Spinal cord (tissue), 10 donors: ENCODE measurements around the gene SCAPER. TPM values are rescaled to one million over a fixed set of nuclear protein-coding genes. Genes with fewer than 3 reads are reported as not detected.
A peak's percentile ranks its signal among the peaks of the same experiment; 100 is the strongest.

Source experiments
- DNase-seq, 6 donors: peaks; one replicate each; pipeline versions ENCODE4 v3.0.0 to v3.0.0-alpha.2; 2013 to 2015; ENCODE audit warnings: low spot score in 6 of 6, low read depth in 4 of 6
- H3K27ac ChIP-seq: one replicate; pipeline ENCODE4 v1.5.1; 2013; ENCODE audit warnings: low read depth, low read length, control low read depth
- H3K27me3 ChIP-seq: one replicate; pipeline ENCODE4 v1.6.1; 2013; ENCODE audit warnings: low read length; ENCODE audit not compliant: control insufficient read depth, insufficient read depth
- H3K36me3 ChIP-seq: one replicate; pipeline ENCODE4 v1.6.1; 2013; ENCODE audit warnings: low read length; ENCODE audit not compliant: control insufficient read depth, insufficient read depth
- H3K4me1 ChIP-seq: one replicate; pipeline ENCODE4 v1.6.1; 2013; ENCODE audit warnings: low read length; ENCODE audit not compliant: control insufficient read depth, insufficient read depth
- H3K4me3 ChIP-seq: one replicate; pipeline ENCODE4 v1.5.1; 2013; ENCODE audit warnings: low read depth, low read length, control low read depth
- H3K9me3 ChIP-seq: one replicate; pipeline ENCODE4 v1.6.1; 2013; ENCODE audit warnings: low read length; ENCODE audit not compliant: control insufficient read depth, insufficient read depth
- WGBS: methylation state at CpG from one replicate; pipeline ENCODE4 v1.1.5; 2013; ENCODE audit warnings: missing lambda C conversion rate; ENCODE audit not compliant: insufficient coverage; 5-methylcytosine and 5-hydroxymethylcytosine counted together
- polyA plus RNA-seq, 2 donors: library from polyadenylated mRNA; unstranded; fragments of 120-200 nt; gene quantifications; one replicate each; pipeline ENCODE4 v1.2.1, GENCODE V29; 2013; ENCODE audit not compliant: insufficient read length in 2 of 2
- total RNA-seq, 2 donors: library from RNA; depleted of rRNA in 1 of 2; stranded (reverse); fragments of 120-200 nt in 1 of 2; fragments of >200 nt in 1 of 2; gene quantifications; one replicate each; pipeline versions ENCODE4 v1.2.3 to v1.2.4, GENCODE V29; 2013 to 2014
- donor health status: healthy.

Gene SCAPER
- total and polyA plus RNA-seq, 4 donors: 33.2 to 70.3 (median 46.9) TPM

DNA sequence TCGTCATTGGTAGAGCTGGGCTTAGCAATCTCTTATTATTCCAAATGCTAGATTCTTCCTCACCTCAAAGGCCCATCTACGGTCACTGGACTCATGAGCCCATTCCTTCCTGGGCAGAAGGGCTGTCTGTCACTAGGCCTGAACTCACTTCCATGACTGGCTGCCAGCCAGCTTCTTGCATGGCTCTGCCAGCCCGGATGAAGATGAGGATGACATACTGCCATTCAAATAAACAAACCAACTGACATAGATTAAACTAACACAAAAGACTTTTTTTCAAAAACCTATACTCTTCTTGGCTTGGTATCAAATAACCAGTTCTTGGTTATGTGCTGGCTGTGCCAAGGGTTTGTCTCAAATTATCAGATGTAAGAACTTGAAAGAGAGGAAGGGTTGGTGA, 544.7 kb downstream of the SCAPER start:
- Histone ChIP-seq H3K27me3 (no peaks in the 10 kb centered on the region), H3K4me3 (no peak overlapping the region), H3K9me3 (no peaks in the 10 kb centered on the region), H3K4me1 (no peaks in the 10 kb centered on the region), H3K36me3 (no peaks in the 10 kb centered on the region), H3K27ac (no peak overlapping the region)
- no peak for DNase-seq
- WGBS: 94% methylated on average over 3 of the region's 3 CpGs

DNA sequence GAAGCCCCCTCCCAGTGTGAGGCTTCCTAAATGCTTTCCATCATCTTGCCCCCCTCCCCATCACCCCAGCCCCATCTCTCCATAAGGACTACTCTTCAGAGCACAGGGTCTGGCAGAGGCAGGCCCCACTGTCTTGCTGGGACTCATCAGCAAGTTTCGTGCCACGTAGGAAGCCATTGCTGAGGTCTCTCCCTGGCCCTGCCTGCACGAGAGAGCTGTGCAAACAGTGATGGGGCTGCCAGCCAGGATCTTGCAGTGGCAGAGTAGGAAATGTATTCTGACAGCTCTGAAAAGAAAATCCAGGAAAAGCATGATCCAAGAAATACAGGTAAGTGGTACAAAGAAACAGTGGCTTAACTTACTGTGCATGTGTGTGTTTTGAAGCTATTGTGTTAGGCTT, 546.0 kb downstream of the SCAPER start:
- Histone ChIP-seq H3K4me1 (no peaks in the 10 kb centered on the region), H3K9me3 (no peaks in the 10 kb centered on the region), H3K4me3 (no peak overlapping the region), H3K27ac (no peak overlapping the region), H3K27me3 (no peaks in the 10 kb centered on the region), H3K36me3 (no peaks in the 10 kb centered on the region)
- WGBS: 84% methylated on average over 3 of the region's 3 CpGs
- DNase-seq: no peak

DNA sequence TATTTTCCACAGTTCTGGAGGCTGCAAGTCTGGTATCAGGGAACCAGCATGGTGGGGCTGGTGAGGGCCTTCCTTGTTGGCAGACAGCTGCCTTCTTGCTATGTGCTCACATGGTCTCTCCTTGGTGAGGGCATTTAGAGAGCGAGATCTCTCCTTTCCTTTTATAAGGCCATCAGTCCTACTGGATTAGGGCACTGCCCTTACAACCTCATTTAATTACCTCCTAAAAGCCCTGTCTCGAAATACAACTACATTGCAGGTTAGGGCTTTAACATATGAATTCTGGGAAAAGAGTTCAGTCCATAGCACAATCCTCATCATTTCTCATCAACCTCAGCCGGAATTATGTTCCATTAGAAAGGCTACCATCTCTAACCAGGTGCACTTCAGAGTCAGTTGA, 546.7 kb downstream of the SCAPER start:
- H3K27me3 ChIP-seq: no peaks in the 10 kb centered on the region
- no peak for DNase-seq
- H3K36me3 ChIP-seq: peaks cover 3% of the 10 kb centered on the region
- H3K9me3 ChIP-seq: no peaks in the 10 kb centered on the region
- no peaks in the 10 kb centered on the region for H3K4me1 ChIP-seq
- no peak overlapping the region for H3K27ac ChIP-seq
- no peak overlapping the region for H3K4me3 ChIP-seq
- 100% methylated on average over 1 of the region's 3 CpGs for WGBS

DNA sequence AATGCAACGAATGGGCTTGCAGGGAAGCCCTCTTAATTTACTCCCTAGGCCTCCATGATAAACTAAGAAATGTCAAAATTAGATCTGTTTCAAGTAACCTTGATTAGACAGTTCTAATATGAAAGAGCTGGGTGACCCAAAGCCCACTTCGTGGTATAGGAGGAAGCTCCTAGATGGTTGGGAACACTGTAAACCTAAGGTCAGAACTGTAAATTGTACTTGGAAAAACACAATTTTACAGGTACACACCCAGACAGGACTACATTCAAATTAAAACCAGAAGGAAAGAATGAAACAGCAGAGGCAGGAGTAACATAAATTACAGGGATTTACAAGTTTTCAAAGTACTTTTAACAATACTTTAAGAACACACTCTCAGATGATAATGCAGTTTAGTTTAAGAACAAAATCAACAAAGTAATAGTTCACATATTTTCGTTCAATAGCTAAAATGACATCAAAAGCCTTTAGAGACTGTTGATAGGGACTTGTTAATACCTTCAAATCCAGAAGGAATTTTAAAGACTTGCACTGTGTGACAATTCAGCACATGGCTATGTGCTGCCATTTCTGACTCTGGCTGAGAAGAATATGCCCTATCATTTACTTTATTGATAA, 550.2 kb downstream of the SCAPER start:
- H3K36me3 ChIP-seq: peaks cover 3% of the 10 kb centered on the region
- no peak overlapping the region for H3K4me3 ChIP-seq
- H3K9me3 ChIP-seq: no peaks in the 10 kb centered on the region
- no peaks in the 10 kb centered on the region for H3K27me3 ChIP-seq
- no peak for DNase-seq
- WGBS: no CpG with 5 or more reads among the region's 3 CpGs
- no peak overlapping the region for H3K27ac ChIP-seq
- H3K4me1 ChIP-seq: no peaks in the 10 kb centered on the region

DNA sequence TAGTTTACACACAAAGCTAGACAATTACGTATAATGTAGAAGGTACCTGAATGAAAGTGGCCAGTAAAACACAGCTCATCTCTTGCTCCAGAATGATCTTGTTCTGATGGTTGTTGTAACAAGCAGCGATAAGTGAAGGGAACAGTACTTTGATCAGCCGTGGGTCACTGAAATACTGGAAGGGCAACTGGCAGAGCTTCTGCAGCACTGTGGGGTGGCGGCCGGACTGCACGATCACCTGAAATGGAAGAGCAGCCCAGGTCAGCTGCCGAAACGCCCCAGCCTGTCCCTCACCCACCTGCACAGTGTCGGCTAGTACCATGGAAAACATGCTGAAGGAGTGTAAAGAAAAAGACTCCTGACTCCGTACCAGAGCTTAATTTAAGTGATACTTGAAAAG, 551.2 kb downstream of the SCAPER start:
- no peak overlapping the region for H3K27ac ChIP-seq
- no peak overlapping the region for H3K4me3 ChIP-seq
- 90% methylated on average over 5 of the region's 10 CpGs for WGBS
- H3K9me3 ChIP-seq: no peaks in the 10 kb centered on the region
- peaks cover 3% of the 10 kb centered on the region for H3K36me3 ChIP-seq
- peaks cover 8% of the 10 kb centered on the region for H3K27me3 ChIP-seq
- no peaks in the 10 kb centered on the region for H3K4me1 ChIP-seq
- DNase-seq: no peak

DNA sequence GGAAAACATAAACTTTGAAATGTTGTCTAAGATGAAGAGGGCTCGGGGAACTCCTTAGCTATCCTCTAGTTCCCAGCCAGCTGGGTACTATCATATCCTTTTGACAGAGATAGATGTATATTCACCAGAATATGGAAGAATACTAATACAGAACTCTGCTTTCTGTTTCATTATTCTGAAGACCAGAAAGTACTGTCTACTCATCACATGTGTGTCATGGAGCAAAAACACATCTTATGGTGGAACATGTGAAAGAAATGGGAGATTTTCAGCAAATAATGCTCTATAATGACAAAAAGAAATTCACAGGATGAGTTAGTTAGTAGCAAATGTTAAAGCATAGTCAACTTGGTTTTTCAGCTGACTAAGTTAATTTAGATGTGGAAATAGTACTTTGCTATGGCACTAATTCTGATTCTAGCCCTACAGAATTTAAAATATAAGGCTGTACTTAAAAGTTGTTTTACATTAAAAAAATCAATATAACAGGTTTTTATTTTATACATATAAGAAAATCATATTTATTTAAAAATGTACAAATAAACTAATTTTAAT, 552.0 kb downstream of the SCAPER start:
- no peak overlapping the region for H3K4me3 ChIP-seq
- no peaks in the 10 kb centered on the region for H3K4me1 ChIP-seq
- H3K36me3 ChIP-seq: peaks cover 3% of the 10 kb centered on the region
- H3K27me3 ChIP-seq: peaks cover 12% of the 10 kb centered on the region
- H3K27ac ChIP-seq: no peak overlapping the region
- no peak for DNase-seq
- WGBS: no CpG with 5 or more reads among the region's 1 CpG
- no peaks in the 10 kb centered on the region for H3K9me3 ChIP-seq

DNA sequence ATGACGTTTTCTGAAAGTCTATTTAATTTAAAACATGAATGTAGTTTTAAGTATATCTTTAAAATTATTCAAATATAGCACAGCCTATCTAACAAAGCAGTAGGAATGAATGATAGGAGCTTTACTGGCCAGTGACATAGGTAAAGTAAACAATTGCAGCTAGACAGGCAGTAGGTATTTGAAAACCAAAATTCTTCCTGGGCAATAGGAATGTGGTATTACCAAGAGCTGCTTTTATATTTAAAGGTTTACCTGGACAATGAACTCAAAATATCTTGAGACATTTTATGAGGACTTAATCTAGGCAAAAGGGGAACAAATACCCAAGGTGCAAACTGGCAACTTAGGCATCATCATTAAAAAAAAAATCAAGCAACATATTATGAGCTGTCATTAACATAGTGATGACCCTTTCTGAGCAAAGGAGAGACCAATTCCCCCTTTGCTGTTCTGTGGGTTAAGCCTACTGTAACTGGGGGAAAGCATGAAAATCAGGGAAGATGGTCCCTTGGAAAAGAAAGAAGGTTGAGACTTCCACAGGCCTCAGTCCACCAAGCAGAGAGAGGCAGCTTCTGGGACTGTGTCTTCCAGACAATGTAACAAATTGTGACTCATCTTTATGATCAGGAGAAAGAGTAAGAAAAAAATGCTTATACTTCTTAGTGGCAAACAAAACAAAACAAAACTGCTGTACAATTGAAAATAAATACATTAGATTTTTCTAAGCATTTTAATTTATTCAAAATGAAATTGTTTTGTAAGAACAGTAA, 555.7 kb downstream of the SCAPER start:
- H3K4me1 ChIP-seq: peaks cover 16% of the 10 kb centered on the region
- no peak overlapping the region for H3K27ac ChIP-seq
- no peaks in the 10 kb centered on the region for H3K9me3 ChIP-seq
- H3K36me3 ChIP-seq: peaks cover 8% of the 10 kb centered on the region
- no peak for DNase-seq
- no peak overlapping the region for H3K4me3 ChIP-seq
- H3K27me3 ChIP-seq: peaks cover 47% of the 10 kb centered on the region
- WGBS: no CpG with 5 or more reads among the region's 1 CpG

DNA sequence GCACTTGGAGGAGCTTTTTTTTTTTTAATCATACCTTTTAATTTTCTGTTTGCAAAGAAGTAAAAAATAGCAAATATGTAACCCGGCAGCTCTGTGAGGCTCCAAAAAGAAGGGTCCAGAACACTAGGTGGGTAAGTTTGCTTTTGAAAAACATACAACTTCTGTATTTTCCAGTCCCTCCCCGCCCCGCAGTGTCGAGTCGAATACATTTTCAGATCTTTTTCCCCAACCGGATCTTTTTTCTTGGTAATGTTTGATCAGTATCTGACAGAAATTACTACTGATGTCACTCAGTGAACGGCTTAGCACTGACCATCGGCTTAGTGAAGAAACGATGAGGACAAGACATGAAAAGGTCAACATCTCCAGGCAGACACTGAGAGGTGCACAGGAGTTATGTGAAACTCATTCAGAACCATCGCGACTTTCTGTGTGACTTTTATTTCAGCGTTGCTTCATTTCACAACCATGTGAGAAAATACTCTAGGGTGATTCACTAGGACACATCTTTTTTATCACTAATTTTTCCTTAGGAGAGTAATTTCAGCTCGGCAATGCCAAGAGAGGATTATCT, 557.6 kb downstream of the SCAPER start:
- Histone ChIP-seq H3K27me3 (peaks cover 65% of the 10 kb centered on the region), H3K4me3 (no peak overlapping the region), H3K27ac (no peak overlapping the region), H3K4me1 (peaks cover 22% of the 10 kb centered on the region), H3K36me3 (peaks cover 5% of the 10 kb centered on the region), H3K9me3 (no peaks in the 10 kb centered on the region)
- no peak for DNase-seq
- WGBS: 67% methylated on average over 6 of the region's 13 CpGs

DNA sequence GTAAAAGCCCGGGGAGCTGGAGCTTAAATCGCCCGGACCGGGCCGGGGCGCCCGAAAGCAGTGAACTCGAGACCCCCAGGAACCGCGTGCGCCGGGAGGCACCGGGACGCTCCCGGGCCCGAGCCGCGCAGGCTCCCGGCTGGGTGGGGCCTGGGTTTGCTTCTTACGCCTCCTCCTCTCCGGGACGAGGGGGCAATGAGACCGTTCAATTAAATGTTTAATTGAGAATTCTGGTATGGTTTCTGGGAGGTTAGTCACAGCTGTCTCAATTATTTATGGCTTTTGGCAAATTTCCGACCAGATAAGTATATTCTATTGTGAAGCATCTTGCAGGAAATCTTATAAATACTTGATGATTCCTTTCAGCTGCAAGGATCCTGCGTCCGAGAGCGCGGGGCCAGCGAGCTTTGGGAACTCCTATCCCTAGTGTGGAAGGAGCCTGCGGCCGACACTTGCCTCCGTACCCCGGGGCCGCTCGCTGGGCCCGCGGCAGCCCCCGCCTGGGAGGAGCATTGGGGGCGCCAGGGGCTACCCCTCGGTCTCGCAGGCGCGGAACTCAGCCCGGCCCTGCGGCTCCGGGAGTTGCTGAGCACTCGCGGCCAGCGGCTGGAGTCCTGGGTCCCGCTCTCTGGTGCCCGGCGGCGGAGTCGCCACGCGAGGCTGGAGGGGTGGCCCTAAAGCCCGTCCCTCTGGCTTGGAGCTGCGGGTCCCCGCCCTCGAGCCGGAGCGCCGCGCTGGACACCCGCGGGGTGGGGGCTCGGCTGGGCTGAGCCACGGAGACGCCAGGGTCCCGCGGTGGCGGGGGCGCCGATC, 558.3 kb downstream of the SCAPER start:
- WGBS: 4% methylated on average over 61 of the region's 74 CpGs
- peak in 2 of 6 donors; percentile 35 to 45 for DNase-seq
- no peaks in the 10 kb centered on the region for H3K9me3 ChIP-seq
- H3K27me3 ChIP-seq: peaks cover 72% of the 10 kb centered on the region
- H3K27ac ChIP-seq: no peak overlapping the region
- peak overlapping the region; percentile 12 for H3K4me3 ChIP-seq
- peaks cover 28% of the 10 kb centered on the region for H3K4me1 ChIP-seq
- H3K36me3 ChIP-seq: peaks cover 5% of the 10 kb centered on the region
